ENCODE results near the gene NSRP1. TPM values are rescaled to one million over a fixed set of nuclear protein-coding genes. Genes with fewer than 3 reads are reported as not detected.

The NSRP1 gene
- total and polyA plus RNA-seq, 10 of the 15 experiments (the other 5 are each of a cell fraction or from before 2014, with no cell fraction given) = 12.5 to 69.7 (median 37.8) TPM

- TF ChIP-seq BCLAF1 (IDR thresholded peaks at IDR 0.05) = no peak
- TF ChIP-seq HCFC1 (IDR thresholded peaks at IDR 0.05; ENCODE audit: low read length) = no peak
- no peak for TF ChIP-seq USF1 (IDR thresholded peaks at IDR 0.05; ENCODE audit: borderline replicate concordance, extremely low read length, insufficient read depth, low read depth, low read length)
- TF ChIP-seq RB1 (IDR thresholded peaks at IDR 0.05; ENCODE audit: borderline replicate concordance) = no peak
- no peak for TF ChIP-seq PKNOX1 (IDR thresholded peaks at IDR 0.05)
- TF ChIP-seq MTA3 (IDR thresholded peaks at IDR 0.05; ENCODE audit: borderline replicate concordance, low read length) = 0 out of 2 replicates have a peak, but pooled peaks have one; percentile 43
- TF ChIP-seq POLR2AphosphoS5 (IDR thresholded peaks at IDR 0.05; ENCODE audit: low read length) = no peak
Measured at GRCh38 chr17:30117675-30118081, 1.1 kb downstream of the NSRP1 start (continued).
